Skeletal muscle cell (primary cell): Measurements from ENCODE around the gene CDKAL1.
"Not testable (repeated sequence)": the region's sequence is repeated elsewhere in the genome, so short reads cannot be mapped to it uniquely, and the experiment has no call there.

Source experiments
- DNase-seq: peaks from one replicate; pipeline ENCODE4 v3.0.0-alpha.2; 2010; ENCODE audit warnings: low read depth
- H3K4me3 ChIP-seq: 2 replicates; pipeline ENCODE4 v1.5.1; 2011; ENCODE audit warnings: low read depth, mild to moderate bottlenecking, control low read depth, low read length, moderate library complexity

CDKAL1 gene

GRCh38 chr6:20548264-20548663, 14.0 kb downstream of the CDKAL1 start:
- DNase-seq = no peak
- H3K4me3 ChIP-seq = no peak overlapping the region

GRCh38 chr6:20549398-20549797, 15.1 kb downstream of the CDKAL1 start:
- not testable (repeated sequence) for DNase-seq, H3K4me3 ChIP-seq

GRCh38 chr6:20554326-20554725, 20.1 kb downstream of the CDKAL1 start:
- H3K4me3 ChIP-seq = no peak overlapping the region
- DNase-seq = no peak

GRCh38 chr6:20554817-20555216, 20.6 kb downstream of the CDKAL1 start:
- DNase-seq = no peak

GRCh38 chr6:20559924-20560551, 25.8 kb downstream of the CDKAL1 start:
- H3K4me3 ChIP-seq = no peak overlapping the region
- no peak for DNase-seq

More at GRCh38 chr6:20554817-20555216, 20.6 kb downstream of the CDKAL1 start:
- no peak overlapping the region for H3K4me3 ChIP-seq

GRCh38 chr6:20563377-20563776, 29.1 kb downstream of the CDKAL1 start:
- H3K4me3 ChIP-seq = no peak overlapping the region

GRCh38 chr6:20564269-20564668, 30.0 kb downstream of the CDKAL1 start:
- DNase-seq = no peak
- no peak overlapping the region for H3K4me3 ChIP-seq

More at GRCh38 chr6:20563377-20563776, 29.1 kb downstream of the CDKAL1 start:
- DNase-seq = no peak

- no peak for DNase-seq
These were observed 30.5 kb downstream of the CDKAL1 start for GRCh38 chr6:20564777-20565176.

GRCh38 chr6:20565342-20565741, 31.1 kb downstream of the CDKAL1 start:
- no peak overlapping the region for H3K4me3 ChIP-seq
- DNase-seq = no peak

More at GRCh38 chr6:20564777-20565176, 30.5 kb downstream of the CDKAL1 start:
- H3K4me3 ChIP-seq = no peak overlapping the region

GRCh38 chr6:20566109-20566508, 31.9 kb downstream of the CDKAL1 start:
- H3K4me3 ChIP-seq = no peak overlapping the region
- no peak for DNase-seq

- no peak for DNase-seq
- no peak overlapping the region for H3K4me3 ChIP-seq
These were observed 34.8 kb downstream of the CDKAL1 start for GRCh38 chr6:20569000-20569610.

- no peak overlapping the region for H3K4me3 ChIP-seq
- DNase-seq = no peak
These were observed 37.0 kb downstream of the CDKAL1 start for GRCh38 chr6:20571261-20571660.

- no peak for DNase-seq
These were observed 38.0 kb downstream of the CDKAL1 start for GRCh38 chr6:20572288-20572687.

GRCh38 chr6:20572940-20573339, 38.7 kb downstream of the CDKAL1 start:
- no peak overlapping the region for H3K4me3 ChIP-seq
- DNase-seq = peak; percentile 60

More at GRCh38 chr6:20572288-20572687, 38.0 kb downstream of the CDKAL1 start:
- H3K4me3 ChIP-seq = no peak overlapping the region

GRCh38 chr6:20574355-20574754, 40.1 kb downstream of the CDKAL1 start:
- H3K4me3 ChIP-seq = no peak overlapping the region
- no peak for DNase-seq

- DNase-seq = no peak
- no peak overlapping the region for H3K4me3 ChIP-seq
These were observed 40.9 kb downstream of the CDKAL1 start for GRCh38 chr6:20575125-20575524.

- no peak for DNase-seq
- H3K4me3 ChIP-seq = no peak overlapping the region
These were observed 41.6 kb downstream of the CDKAL1 start for GRCh38 chr6:20575704-20576451.

GRCh38 chr6:20577173-20577688, 43.0 kb downstream of the CDKAL1 start:
- DNase-seq = no peak
- H3K4me3 ChIP-seq = no peak overlapping the region

GRCh38 chr6:20581070-20581469, 46.8 kb downstream of the CDKAL1 start:
- DNase-seq = no peak
- no peak overlapping the region for H3K4me3 ChIP-seq
